Activated CD4-positive, alpha-beta T cell treated with anti-CD3 and anti-CD28 coated beads, Interleukin-2, amount 10 ng/mL, durations not matched to agents 24 days and 14 days (primary cell): ENCODE measurements around the gene ABAT. TPM values are rescaled to one million over a fixed set of nuclear protein-coding genes. Genes with fewer than 3 reads are reported as not detected.
"Not testable (repeated sequence)": the region's sequence is repeated elsewhere in the genome, so short reads cannot be mapped to it uniquely, and the experiment has no call there.

Source experiments
- DNase-seq: peaks from one replicate; pipeline ENCODE4 v3.0.0; 2022
- H3K27ac Mint-ChIP-seq: one replicate; pipeline ENCODE4 v1.8.0; 2022; ENCODE audit warnings: mild to moderate bottlenecking, mixed read lengths
- H3K27me3 Mint-ChIP-seq: one replicate; pipeline ENCODE4 v1.8.0; 2022; ENCODE audit warnings: mixed read lengths
- H3K36me3 Mint-ChIP-seq: one replicate; pipeline ENCODE4 v1.8.0; 2022; ENCODE audit warnings: low read depth, mild to moderate bottlenecking, mixed read lengths
- H3K4me1 Mint-ChIP-seq: one replicate; pipeline ENCODE4 v1.8.0; 2021; ENCODE audit warnings: mixed read lengths
- H3K4me3 Mint-ChIP-seq: one replicate; pipeline ENCODE4 v1.8.0; 2022; ENCODE audit warnings: mild to moderate bottlenecking, moderate library complexity, mixed read lengths
- H3K9me3 Mint-ChIP-seq: one replicate; pipeline ENCODE4 v1.8.0; 2021; ENCODE audit warnings: mixed read lengths
- intact Hi-C: fragments of 100-400 bp; cut with micrococcal nuclease; formaldehyde crosslinking; loops from one replicate; pipeline ENCODE4 v1.15.1; 2023
- total RNA-seq: library from RNA; stranded (reverse); gene quantifications from 2 replicates; pipeline ENCODE4 v1.2.3, GENCODE V29; 2022

Gene ABAT
- total RNA-seq, 1 donor from 2014 or later, result 5.9 TPM

- Mint-ChIP-seq H3K27ac (no peak overlapping the region), H3K36me3 (no peaks in the 10 kb centered on the region), H3K9me3 (no peaks in the 10 kb centered on the region), H3K4me1 (no peaks in the 10 kb centered on the region), H3K4me3 (no peak overlapping the region), H3K27me3 (no peaks in the 10 kb centered on the region)
- no peak for DNase-seq
- intact Hi-C loops, result no loop called here
Observed at GRCh38 chr16:8740775-8741355, 66.4 kb downstream of the ABAT start.

- intact Hi-C loops, result no loop called here
- H3K36me3 Mint-ChIP-seq, result no peaks in the 10 kb centered on the region
- no peak overlapping the region for H3K4me3 Mint-ChIP-seq
- H3K9me3 Mint-ChIP-seq, result no peaks in the 10 kb centered on the region
- H3K4me1 Mint-ChIP-seq, result no peaks in the 10 kb centered on the region
- no peaks in the 10 kb centered on the region for H3K27me3 Mint-ChIP-seq
- H3K27ac Mint-ChIP-seq, result no peak overlapping the region
- DNase-seq, result no peak
Observed at GRCh38 chr16:8741636-8742035, 67.2 kb downstream of the ABAT start.

- DNase-seq, result no peak
- Mint-ChIP-seq H3K4me1 (no peaks in the 10 kb centered on the region), H3K9me3 (no peaks in the 10 kb centered on the region), H3K27me3 (no peaks in the 10 kb centered on the region), H3K27ac (no peak overlapping the region), H3K36me3 (no peaks in the 10 kb centered on the region), H3K4me3 (no peak overlapping the region)
- intact Hi-C loops, result no loop called here
Observed at GRCh38 chr16:8742068-8742467, 67.7 kb downstream of the ABAT start.

- H3K9me3 Mint-ChIP-seq, result not testable (repeated sequence)
Observed at GRCh38 chr16:8748944-8749343, 74.5 kb downstream of the ABAT start.

GRCh38 chr16:8751481-8752311, 77.3 kb downstream of the ABAT start:
- Mint-ChIP-seq H3K9me3 (no peaks in the 10 kb centered on the region), H3K4me3 (no peak overlapping the region), H3K36me3 (no peaks in the 10 kb centered on the region), H3K4me1 (no peaks in the 10 kb centered on the region), H3K27ac (no peak overlapping the region), H3K27me3 (no peaks in the 10 kb centered on the region)
- intact Hi-C loops, result no loop called here
- DNase-seq, result no peak

More at GRCh38 chr16:8748944-8749343, 74.5 kb downstream of the ABAT start:
- H3K4me1 Mint-ChIP-seq, H3K27me3 Mint-ChIP-seq, DNase-seq, intact Hi-C loops, H3K4me3 Mint-ChIP-seq, H3K27ac Mint-ChIP-seq, H3K36me3 Mint-ChIP-seq: not testable (repeated sequence)

GRCh38 chr16:8752706-8753105, 78.3 kb downstream of the ABAT start:
- intact Hi-C loops, result no loop called here
- Mint-ChIP-seq H3K9me3 (no peaks in the 10 kb centered on the region), H3K4me1 (no peaks in the 10 kb centered on the region), H3K36me3 (no peaks in the 10 kb centered on the region), H3K27me3 (no peaks in the 10 kb centered on the region), H3K4me3 (no peak overlapping the region), H3K27ac (no peak overlapping the region)
- DNase-seq, result no peak

GRCh38 chr16:8753416-8754054, 79.1 kb downstream of the ABAT start:
- Mint-ChIP-seq H3K36me3 (no peaks in the 10 kb centered on the region), H3K27me3 (no peaks in the 10 kb centered on the region), H3K4me1 (no peaks in the 10 kb centered on the region), H3K9me3 (no peaks in the 10 kb centered on the region), H3K27ac (no peak overlapping the region), H3K4me3 (no peak overlapping the region)
- intact Hi-C loops, result no loop called here
- DNase-seq, result no peak

GRCh38 chr16:8756755-8757154, 82.3 kb downstream of the ABAT start:
- Mint-ChIP-seq H3K36me3 (no peaks in the 10 kb centered on the region), H3K4me3 (no peak overlapping the region), H3K9me3 (no peaks in the 10 kb centered on the region), H3K4me1 (no peaks in the 10 kb centered on the region), H3K27me3 (no peaks in the 10 kb centered on the region), H3K27ac (no peak overlapping the region)
- DNase-seq, result no peak
- intact Hi-C loops, result no loop called here

- no peaks in the 10 kb centered on the region for H3K27me3 Mint-ChIP-seq
- H3K9me3 Mint-ChIP-seq, result no peaks in the 10 kb centered on the region
- H3K4me3 Mint-ChIP-seq, result no peak overlapping the region
- intact Hi-C loops, result no loop called here
- no peaks in the 10 kb centered on the region for H3K4me1 Mint-ChIP-seq
- no peak for DNase-seq
- no peaks in the 10 kb centered on the region for H3K36me3 Mint-ChIP-seq
- H3K27ac Mint-ChIP-seq, result no peak overlapping the region
Observed at GRCh38 chr16:8758022-8758421, 83.6 kb downstream of the ABAT start.

GRCh38 chr16:8760021-8760420, 85.6 kb downstream of the ABAT start:
- intact Hi-C loops, result no loop called here

GRCh38 chr16:8761078-8761477, 86.7 kb downstream of the ABAT start:
- H3K27ac Mint-ChIP-seq, result no peak overlapping the region
- H3K27me3 Mint-ChIP-seq, result no peaks in the 10 kb centered on the region
- H3K36me3 Mint-ChIP-seq, result no peaks in the 10 kb centered on the region
- no peak for DNase-seq
- no peaks in the 10 kb centered on the region for H3K4me1 Mint-ChIP-seq
- H3K9me3 Mint-ChIP-seq, result no peaks in the 10 kb centered on the region
- intact Hi-C loops, result no loop called here
- H3K4me3 Mint-ChIP-seq, result no peak overlapping the region

More at GRCh38 chr16:8760021-8760420, 85.6 kb downstream of the ABAT start:
- DNase-seq, result no peak
- no peaks in the 10 kb centered on the region for H3K27me3 Mint-ChIP-seq
- no peak overlapping the region for H3K4me3 Mint-ChIP-seq
- H3K36me3 Mint-ChIP-seq, result no peaks in the 10 kb centered on the region
- no peak overlapping the region for H3K27ac Mint-ChIP-seq
- H3K4me1 Mint-ChIP-seq, result no peaks in the 10 kb centered on the region
- H3K9me3 Mint-ChIP-seq, result no peaks in the 10 kb centered on the region

GRCh38 chr16:8762254-8762653, 87.8 kb downstream of the ABAT start:
- H3K27me3 Mint-ChIP-seq, result no peaks in the 10 kb centered on the region
- H3K27ac Mint-ChIP-seq, result no peak overlapping the region
- intact Hi-C loops, result no loop called here
- no peaks in the 10 kb centered on the region for H3K4me1 Mint-ChIP-seq
- no peak for DNase-seq
- no peaks in the 10 kb centered on the region for H3K36me3 Mint-ChIP-seq
- H3K4me3 Mint-ChIP-seq, result no peak overlapping the region
- no peaks in the 10 kb centered on the region for H3K9me3 Mint-ChIP-seq

- DNase-seq, result no peak
- Mint-ChIP-seq H3K4me3 (no peak overlapping the region), H3K27ac (no peak overlapping the region), H3K4me1 (no peaks in the 10 kb centered on the region), H3K9me3 (no peaks in the 10 kb centered on the region), H3K36me3 (no peaks in the 10 kb centered on the region), H3K27me3 (no peaks in the 10 kb centered on the region)
- intact Hi-C loops, result no loop called here
Observed at GRCh38 chr16:8763083-8763482, 88.7 kb downstream of the ABAT start.

GRCh38 chr16:8763899-8764298, 89.5 kb downstream of the ABAT start:
- H3K36me3 Mint-ChIP-seq, result no peaks in the 10 kb centered on the region
- intact Hi-C loops, result no loop called here
- no peaks in the 10 kb centered on the region for H3K9me3 Mint-ChIP-seq
- H3K4me1 Mint-ChIP-seq, result no peaks in the 10 kb centered on the region
- no peaks in the 10 kb centered on the region for H3K27me3 Mint-ChIP-seq
- H3K27ac Mint-ChIP-seq, result no peak overlapping the region
- no peak overlapping the region for H3K4me3 Mint-ChIP-seq
- no peak for DNase-seq
